GM23338 (cell line): ENCODE data around the gene ACYP1. TPM values are rescaled to one million over a fixed set of nuclear protein-coding genes. Genes with fewer than 3 reads are reported as not detected.

Source experiments
- ATAC-seq: fragments of 200-7000 bp; cut with Tn5 transposase; 3 replicates; pipeline ENCODE4 v1.9.1; 2020
- DNase-seq: peaks from one replicate; pipeline ENCODE4 v3.0.0-alpha.2; 2015; ENCODE audit warnings: low spot score
- H2AFZ ChIP-seq: fragments of 200-600 bp; sonication (generic); 2 replicates; pipeline ENCODE4 v1.8.0; 2016; ENCODE audit warnings: antibody characterized with exemption, mild to moderate bottlenecking, moderate library complexity
- H3F3A ChIP-seq: fragments of 200-600 bp; sonication (generic); replicated peaks from 2 replicates; pipeline ENCODE4 v1.8.0; 2017; ENCODE audit warnings: antibody characterized with exemption, mixed run types, low read depth
- H3K27ac ChIP-seq: fragments of 200-600 bp; sonication (generic); 2 replicates; pipeline ENCODE4 v1.6.1; 2016; ENCODE audit warnings: low read depth
- H3K27me3 ChIP-seq: fragments of 200-600 bp; sonication (generic); 2 replicates; pipeline ENCODE4 v1.8.0; 2016; ENCODE audit warnings: mild to moderate bottlenecking, mixed run types, moderate library complexity; ENCODE audit not compliant: insufficient read depth
- H3K36me3 ChIP-seq: fragments of 200-600 bp; sonication (generic); 2 replicates; pipeline ENCODE4 v1.8.0; 2016; ENCODE audit warnings: mild to moderate bottlenecking; ENCODE audit not compliant: insufficient read depth
- H3K4me1 ChIP-seq: fragments of 200-600 bp; sonication (generic); 2 replicates; pipeline ENCODE4 v1.8.0; 2016; ENCODE audit warnings: mild to moderate bottlenecking, moderate library complexity; ENCODE audit not compliant: insufficient read depth
- H3K4me2 ChIP-seq: fragments of 200-600 bp; sonication (generic); 2 replicates; pipeline ENCODE4 v1.7.1; 2017; ENCODE audit warnings: mixed run types
- H3K4me3 ChIP-seq: fragments of 200-600 bp; sonication (generic); 2 replicates; pipeline ENCODE4 v1.6.1; 2016; ENCODE audit warnings: mixed run types
- H3K79me2 ChIP-seq: fragments of 200-600 bp; sonication (generic); replicated peaks from 2 replicates; pipeline ENCODE4 v1.8.0; 2017; ENCODE audit warnings: mild to moderate bottlenecking; ENCODE audit not compliant: insufficient read depth
- H3K9me2 ChIP-seq: fragments of 200-600 bp; sonication (generic); 2 replicates; pipeline ENCODE4 v1.8.0; 2017; ENCODE audit not compliant: insufficient read depth
- H4K20me1 ChIP-seq: fragments of 200-600 bp; sonication (generic); replicated peaks from 2 replicates; pipeline ENCODE4 v1.8.0; 2017; ENCODE audit warnings: mild to moderate bottlenecking; ENCODE audit not compliant: insufficient read depth
- H3K27ac Mint-ChIP-seq: 2 replicates; pipeline ENCODE4 v1.8.0; 2020; ENCODE audit warnings: inconsistent platforms, mild to moderate bottlenecking, moderate library complexity, mixed read lengths
- H3K27me3 Mint-ChIP-seq: 3 replicates; pipeline ENCODE4 v1.8.0; 2022; ENCODE audit warnings: low read depth, mild to moderate bottlenecking, moderate library complexity, mixed read lengths, inconsistent platforms; ENCODE audit not compliant: insufficient read depth, poor library complexity
- H3K36me3 Mint-ChIP-seq: 3 replicates; pipeline ENCODE4 v1.8.0; 2021; ENCODE audit warnings: low read depth, mild to moderate bottlenecking, inconsistent platforms, moderate library complexity, mixed read lengths
- H3K4me1 Mint-ChIP-seq: 3 replicates; pipeline ENCODE4 v1.8.0; 2020; ENCODE audit warnings: mild to moderate bottlenecking, inconsistent platforms, mixed read lengths
- H3K4me3 Mint-ChIP-seq: 3 replicates; pipeline ENCODE4 v1.8.0; 2021; ENCODE audit warnings: moderate library complexity, mild to moderate bottlenecking, inconsistent platforms, mixed read lengths
- H3K9me3 Mint-ChIP-seq: 3 replicates; pipeline ENCODE4 v1.8.0; 2020; ENCODE audit warnings: moderate library complexity, mild to moderate bottlenecking, inconsistent platforms, mixed read lengths
- CREB1 ChIP-seq: fragments of 250-450 bp; sonication (Bioruptor Pico); IDR thresholded peaks from 2 replicates; pipeline ENCODE4 v1.5.0; 2020; ENCODE audit warnings: low read depth, mild to moderate bottlenecking, moderate library complexity
- CTCF ChIP-seq, 2 experiments: fragments of 200-600 bp in 1 of 2; sonication (generic) in 1 of 2; conservative IDR thresholded peaks; 2 replicates each; pipeline versions ENCODE4 v1.5.1 to v1.6.1; 2016 to 2017; ENCODE audit warnings: antibody characterized with exemption in 2 of 2, low read depth in 2 of 2, mild to moderate bottlenecking in 2 of 2, moderate library complexity in 1 of 2
- ETS1 ChIP-seq: IDR thresholded peaks from 2 replicates; pipeline ENCODE4 v1.6.1; 2016; ENCODE audit warnings: antibody characterized with exemption
- EZH2 ChIP-seq: fragments of 200-600 bp; sonication (generic); IDR thresholded peaks from one replicate; pipeline ENCODE4 v1.8.0; 2017; ENCODE audit warnings: antibody characterized with exemption, mild to moderate bottlenecking, low read depth; ENCODE audit not compliant: unreplicated experiment
- EZH2phosphoT487 ChIP-seq: fragments of 200-600 bp; sonication (generic); IDR thresholded peaks from one replicate; pipeline ENCODE4 v1.8.1; 2018; ENCODE audit warnings: antibody characterized with exemption; ENCODE audit not compliant: unreplicated experiment
- JUNB ChIP-seq: IDR thresholded peaks from one replicate; pipeline ENCODE4 v1.6.1; 2016; ENCODE audit warnings: antibody characterized with exemption; ENCODE audit not compliant: unreplicated experiment
- NANOG ChIP-seq: IDR thresholded peaks from 2 replicates; pipeline ENCODE4 v1.6.1; 2016; ENCODE audit warnings: antibody characterized with exemption, borderline replicate concordance
- POLR2AphosphoS5 ChIP-seq: IDR thresholded peaks from 2 replicates; pipeline ENCODE4 v1.6.1; 2016; ENCODE audit warnings: antibody characterized with exemption, low read depth
- REST ChIP-seq: IDR thresholded peaks from one replicate; pipeline ENCODE4 v1.6.1; 2018; ENCODE audit warnings: antibody characterized with exemption; ENCODE audit not compliant: unreplicated experiment
- STAT1 ChIP-seq: IDR thresholded peaks from one replicate; pipeline ENCODE4 v1.6.1; 2016; ENCODE audit warnings: antibody characterized with exemption; ENCODE audit not compliant: unreplicated experiment
- ZNF114 ChIP-seq: fragments of 250-450 bp; sonication (Bioruptor Pico); IDR thresholded peaks from 2 replicates; pipeline ENCODE4 v1.5.0; 2020; ENCODE audit warnings: mild to moderate bottlenecking, moderate library complexity
- ZNF331 ChIP-seq: fragments of 250-450 bp; sonication (Bioruptor Pico); IDR thresholded peaks from 2 replicates; pipeline ENCODE4 v1.5.0; 2020; ENCODE audit warnings: low read depth, mild to moderate bottlenecking, moderate library complexity
- ZNF462 ChIP-seq: fragments of 250-450 bp; sonication (Bioruptor Pico); IDR thresholded peaks from 2 replicates; pipeline ENCODE4 v1.5.0; 2020; ENCODE audit warnings: mild to moderate bottlenecking, moderate library complexity
- polyA plus RNA-seq: library from polyadenylated mRNA; unstranded; fragments of >200 nt; fragmentation: Nextera tagmentation; extraction: Ambion mirVana; gene quantifications from 2 replicates; pipeline ENCODE4 v1.2.1, GENCODE V29; 2016
- total RNA-seq: library from RNA; depleted of rRNA; stranded (reverse); fragments of >200 nt; shearing (Covaris generic); gene quantifications from 2 replicates; pipeline ENCODE4 v1.2.3, GENCODE V29; 2014

ACYP1 gene
- total and polyA plus RNA-seq, 2 experiments from 2014 or later: 18.4 to 104 TPM

- Histone ChIP-seq H3K36me3 (peaks cover 9% of the 10 kb centered on the region), H3K9me2 (no peaks in the 10 kb centered on the region), H3F3A (no peaks in the 10 kb centered on the region), H2AFZ (no peak overlapping the region), H3K4me2 (no peak overlapping the region), H3K27ac (no peak overlapping the region), H3K79me2 (no peaks in the 10 kb centered on the region), H4K20me1 (no peaks in the 10 kb centered on the region), H3K27me3 (no peaks in the 10 kb centered on the region), H3K4me3 (no peak overlapping the region), H3K4me1 (no peaks in the 10 kb centered on the region)
- H3K27ac Mint-ChIP-seq: no peak overlapping the region
- TF ChIP-seq STAT1 (no peak), ETS1 (no peak), ZNF331 (CRISPR knock-in tag) (no peak), JUNB (no peak), ZNF114 (CRISPR knock-in tag) (no peak), EZH2 (no peak), POLR2AphosphoS5 (no peak), REST (no peak), ZNF462 (no peak), EZH2phosphoT487 (no peak), CTCF (conservative IDR thresholded peaks at IDR 0.05; ENCODE audit: low read depth in 2 of 2) (no peak), CREB1 (CRISPR knock-in tag) (no peak), NANOG (no peak)
- no peak for ATAC-seq
- H3K9me3 Mint-ChIP-seq: no peaks in the 10 kb centered on the region
- no peaks in the 10 kb centered on the region for H3K4me1 Mint-ChIP-seq
- H3K4me3 Mint-ChIP-seq: no peak overlapping the region
- H3K27me3 Mint-ChIP-seq: no peaks in the 10 kb centered on the region
- H3K36me3 Mint-ChIP-seq: peaks cover 14% of the 10 kb centered on the region
- no peak for DNase-seq
These were observed 48.3 kb downstream of the ACYP1 start for GRCh38 chr14:75015496-75015895.
